ENCODE results near the gene STXBP5.
A peak's percentile ranks its signal among the peaks of the same experiment; 100 is the strongest.

STXBP5 gene

GRCh38 chr6:147204060-147204785, at the start of gene STXBP5:
Gene STXBP5, plus strand, starts transcription at chr6:147204417. Its CDS starts 116 bp downstream, at chr6:147204533.
- DNase-seq (ENCODE audit: low spot score): peak; percentile 38

- peak; percentile 47 for DNase-seq (ENCODE audit: low spot score)
Observed at GRCh38 chr6:147154454-147154853, 49.8 kb upstream of the STXBP5 start.

GRCh38 chr6:147156218-147156617, 48.0 kb upstream of the STXBP5 start:
- DNase-seq (ENCODE audit: low spot score): no peak

- DNase-seq (ENCODE audit: low spot score): no peak
Observed at GRCh38 chr6:147156799-147157382, 47.3 kb upstream of the STXBP5 start.

- DNase-seq (ENCODE audit: low spot score): no peak
Observed at GRCh38 chr6:147157930-147158329, 46.3 kb upstream of the STXBP5 start.

GRCh38 chr6:147158881-147159280, 45.3 kb upstream of the STXBP5 start:
- no peak for DNase-seq (ENCODE audit: low spot score)

GRCh38 chr6:147159536-147160374, 44.5 kb upstream of the STXBP5 start:
- no peak for DNase-seq (ENCODE audit: low spot score)

- no peak for DNase-seq (ENCODE audit: low spot score)
Observed at GRCh38 chr6:147160593-147160992, 43.6 kb upstream of the STXBP5 start.

- DNase-seq (ENCODE audit: low spot score): no peak
Observed at GRCh38 chr6:147161253-147161973, 42.8 kb upstream of the STXBP5 start.

GRCh38 chr6:147161974-147162495, 42.2 kb upstream of the STXBP5 start:
- peak; percentile 51 for DNase-seq (ENCODE audit: low spot score)

GRCh38 chr6:147164761-147165160, 39.5 kb upstream of the STXBP5 start:
- no peak for DNase-seq (ENCODE audit: low spot score)

- no peak for DNase-seq (ENCODE audit: low spot score)
Observed at GRCh38 chr6:147166360-147166944, 37.8 kb upstream of the STXBP5 start.

GRCh38 chr6:147166992-147167391, 37.2 kb upstream of the STXBP5 start:
- no peak for DNase-seq (ENCODE audit: low spot score)

GRCh38 chr6:147167576-147168461, 36.4 kb upstream of the STXBP5 start:
- DNase-seq (ENCODE audit: low spot score): no peak

GRCh38 chr6:147169529-147169928, 34.7 kb upstream of the STXBP5 start:
- DNase-seq (ENCODE audit: low spot score): no peak

GRCh38 chr6:147170269-147170668, 33.9 kb upstream of the STXBP5 start:
- no peak for DNase-seq (ENCODE audit: low spot score)

GRCh38 chr6:147173140-147173539, 31.1 kb upstream of the STXBP5 start:
- no peak for DNase-seq (ENCODE audit: low spot score)

GRCh38 chr6:147173675-147174308, 30.4 kb upstream of the STXBP5 start:
- no peak for DNase-seq (ENCODE audit: low spot score)

GRCh38 chr6:147176795-147177194, 27.4 kb upstream of the STXBP5 start:
- DNase-seq (ENCODE audit: low spot score): no peak

- no peak for DNase-seq (ENCODE audit: low spot score)
Observed at GRCh38 chr6:147177286-147177685, 26.9 kb upstream of the STXBP5 start.
